ENCODE measurements around the gene MAN1C1.

DNA sequence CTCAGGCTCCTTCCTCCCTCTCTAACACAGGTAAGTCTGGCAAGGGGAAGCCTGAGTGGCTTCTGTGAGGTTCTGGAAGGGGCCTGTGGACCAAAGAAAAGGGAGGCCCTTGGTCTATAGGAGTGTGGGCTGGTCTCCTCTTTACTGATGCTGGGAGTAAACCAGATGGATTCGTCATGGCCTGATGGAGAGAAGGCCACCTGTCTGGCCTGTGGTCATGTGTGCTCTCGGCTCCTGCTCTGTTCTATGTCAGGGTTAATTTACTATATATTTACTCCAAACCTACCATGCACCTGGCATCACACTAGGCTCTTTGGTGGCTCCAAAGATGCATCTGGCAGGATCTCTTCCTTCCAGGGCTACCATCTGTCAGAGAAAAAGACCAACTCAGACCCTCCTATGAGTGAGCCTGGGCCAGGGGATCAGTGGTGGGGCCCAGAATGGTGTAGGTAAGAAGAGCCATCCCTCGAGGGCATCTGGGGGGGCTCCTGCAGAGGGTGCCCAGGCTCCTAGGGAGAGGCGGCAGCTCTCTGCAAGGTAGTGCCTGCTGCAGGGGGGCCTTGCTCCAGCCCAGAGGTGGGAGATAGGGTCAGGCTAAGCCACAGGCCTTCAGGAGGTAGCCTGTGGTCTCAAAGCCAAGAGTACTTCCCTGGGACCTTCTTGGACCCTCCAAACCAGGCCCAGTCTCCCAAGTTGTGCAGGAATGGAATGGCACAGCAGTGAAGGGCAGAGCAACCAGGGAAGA is 115.2 kb downstream of the MAN1C1 start:
- no peak for TF ChIP-seq ZNF384 (IDR thresholded peaks at IDR 0.05; ENCODE audit: low read depth, low read length)
- TF ChIP-seq SIN3A (IDR thresholded peaks at IDR 0.05; ENCODE audit: borderline replicate concordance in 2 of 2, control insufficient read depth in 1 of 2, low read depth in 2 of 2, low read length in 2 of 2), result no peak
- no peak for TF ChIP-seq EZH2 (IDR thresholded peaks at IDR 0.05; ENCODE audit: borderline replicate concordance, low read depth, low read length)
- TF ChIP-seq LEF1 (IDR thresholded peaks at IDR 0.05), result no peak
- TF ChIP-seq NR4A1 (CRISPR knock-in tag; IDR thresholded peaks at IDR 0.05), result no peak
- TF ChIP-seq NR4A1 (tag; IDR thresholded peaks at IDR 0.05), result no peak
